Type B pancreatic cell (in vitro differentiated cells): ENCODE results near the gene ATP6AP1. TPM values are rescaled to one million over a fixed set of nuclear protein-coding genes. Genes with fewer than 3 reads are reported as not detected.

Experiments used
- DNase-seq: peaks from one replicate; pipeline ENCODE4 v3.0.0; 2021; ENCODE audit warnings: mixed read lengths; ENCODE audit not compliant: unreplicated experiment; ENCODE audit errors: extremely low spot score
- H3K27ac Mint-ChIP-seq: 2 replicates; pipeline ENCODE4 v1.8.0; 2021; ENCODE audit warnings: mild to moderate bottlenecking, mixed read lengths
- H3K27me3 Mint-ChIP-seq: 2 replicates; pipeline ENCODE4 v1.8.0; 2021; ENCODE audit warnings: mixed read lengths
- H3K36me3 Mint-ChIP-seq: 2 replicates; pipeline ENCODE4 v1.8.0; 2021; ENCODE audit warnings: mixed read lengths
- H3K4me1 Mint-ChIP-seq: one replicate; pipeline ENCODE4 v1.8.0; 2021; ENCODE audit warnings: mixed read lengths; ENCODE audit not compliant: unreplicated experiment
- H3K4me3 Mint-ChIP-seq: 2 replicates; pipeline ENCODE4 v1.8.0; 2021; ENCODE audit warnings: mild to moderate bottlenecking, mixed read lengths
- H3K9me3 Mint-ChIP-seq: 2 replicates; pipeline ENCODE4 v1.8.0; 2021; ENCODE audit warnings: mixed read lengths
- CTCF ChIP-seq: fragments of 200-600 bp; sonication (generic); conservative IDR thresholded peaks from 2 replicates; pipeline ENCODE4 v1.5.0; 2021; ENCODE audit warnings: antibody characterized with exemption, mild to moderate bottlenecking
- total RNA-seq: library from RNA; stranded (reverse); gene quantifications from 2 replicates; pipeline ENCODE4 v1.2.1, GENCODE V29; 2021; ENCODE audit warnings: low replicate concordance

ATP6AP1 gene
- total RNA-seq, 1 donor from 2014 or later: 105 TPM

DNA sequence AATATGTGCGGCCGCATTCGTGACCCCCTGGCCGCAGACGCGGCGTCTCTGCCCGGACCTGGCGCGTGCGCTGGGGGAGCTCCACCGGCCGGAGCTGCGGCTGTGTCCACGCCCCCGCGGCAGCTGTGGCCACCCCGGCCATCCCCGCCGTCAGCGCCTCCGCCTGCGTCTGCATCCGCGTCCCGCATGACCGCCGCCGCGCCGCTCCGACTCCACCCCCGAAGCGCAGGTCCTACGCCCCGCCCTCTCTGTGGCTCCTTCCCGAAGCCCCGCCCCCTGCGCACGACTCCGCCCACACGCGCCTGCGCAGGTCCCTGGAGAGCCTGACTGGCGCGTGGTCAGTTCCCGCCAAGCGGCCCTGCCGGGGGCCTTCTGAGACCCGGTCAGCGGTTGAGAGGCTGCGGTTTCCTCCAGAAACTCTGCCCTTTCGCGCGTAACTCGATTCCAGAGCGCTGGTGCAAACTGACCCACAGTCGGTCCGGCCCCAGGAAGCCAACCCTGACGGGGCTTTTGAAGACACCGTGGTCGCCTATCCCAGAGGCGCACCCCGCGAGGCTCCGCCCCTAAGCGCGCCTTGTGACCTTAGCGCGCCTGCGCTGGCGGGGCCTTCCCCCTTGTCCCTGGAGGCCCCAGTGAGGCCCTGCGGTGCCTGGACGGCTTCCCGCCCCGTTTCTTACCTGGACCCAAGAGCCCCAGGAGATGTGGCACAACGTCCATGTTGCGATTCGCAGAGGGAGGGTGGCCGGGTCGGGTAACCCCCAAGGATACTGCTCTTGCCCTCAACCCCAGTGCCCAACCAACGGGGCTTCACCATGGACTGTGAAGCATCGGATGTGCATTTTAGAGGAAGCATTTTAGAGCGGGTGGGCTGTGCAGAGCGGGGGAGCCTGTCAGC is 50.5 kb downstream of the ATP6AP1 start, which contains the start of gene LAGE3:
Gene LAGE3, minus strand, starts transcription at position 554 of the 895 bp plus-strand sequence. Its CDS starts 366 bp downstream, at position 188.
- DNase-seq: peak; percentile 94
- H3K4me3 Mint-ChIP-seq: peak within 1 kb of the TSS; percentile 82
- peak within 1 kb of the TSS; percentile 50 for H3K27ac Mint-ChIP-seq
- no peak for TF ChIP-seq CTCF
- H3K27me3 Mint-ChIP-seq: no peaks in the 10 kb centered on the region
- H3K4me1 Mint-ChIP-seq: no peaks in the 10 kb centered on the region
- no peaks in the 10 kb centered on the region for H3K9me3 Mint-ChIP-seq
- no peaks in the 10 kb centered on the region for H3K36me3 Mint-ChIP-seq

DNA sequence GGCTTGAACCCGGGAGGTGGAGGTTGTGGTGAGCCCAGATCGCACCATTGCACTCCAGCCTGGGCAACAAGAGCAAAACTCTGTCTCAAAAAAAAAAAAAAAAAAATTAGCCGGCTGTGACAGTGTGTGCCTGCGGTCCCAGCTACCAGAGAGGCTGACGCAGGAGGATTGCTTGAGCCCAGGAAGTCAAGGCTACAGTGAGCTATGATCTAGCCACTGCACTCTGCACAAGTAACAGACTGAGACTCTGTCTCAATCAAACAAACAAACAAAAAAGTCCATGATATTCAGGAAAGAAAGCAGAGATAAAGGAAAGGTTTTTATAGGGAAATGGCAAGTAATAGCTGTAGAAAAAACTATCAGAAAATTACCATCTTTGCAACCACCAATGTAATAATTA is 52.7 kb downstream of the ATP6AP1 start:
- Mint-ChIP-seq H3K27ac (no peak overlapping the region), H3K27me3 (no peaks in the 10 kb centered on the region), H3K4me1 (no peaks in the 10 kb centered on the region), H3K9me3 (no peaks in the 10 kb centered on the region), H3K4me3 (peak overlapping the region; percentile 41), H3K36me3 (no peaks in the 10 kb centered on the region)
- no peak for TF ChIP-seq CTCF
- DNase-seq: no peak

DNA sequence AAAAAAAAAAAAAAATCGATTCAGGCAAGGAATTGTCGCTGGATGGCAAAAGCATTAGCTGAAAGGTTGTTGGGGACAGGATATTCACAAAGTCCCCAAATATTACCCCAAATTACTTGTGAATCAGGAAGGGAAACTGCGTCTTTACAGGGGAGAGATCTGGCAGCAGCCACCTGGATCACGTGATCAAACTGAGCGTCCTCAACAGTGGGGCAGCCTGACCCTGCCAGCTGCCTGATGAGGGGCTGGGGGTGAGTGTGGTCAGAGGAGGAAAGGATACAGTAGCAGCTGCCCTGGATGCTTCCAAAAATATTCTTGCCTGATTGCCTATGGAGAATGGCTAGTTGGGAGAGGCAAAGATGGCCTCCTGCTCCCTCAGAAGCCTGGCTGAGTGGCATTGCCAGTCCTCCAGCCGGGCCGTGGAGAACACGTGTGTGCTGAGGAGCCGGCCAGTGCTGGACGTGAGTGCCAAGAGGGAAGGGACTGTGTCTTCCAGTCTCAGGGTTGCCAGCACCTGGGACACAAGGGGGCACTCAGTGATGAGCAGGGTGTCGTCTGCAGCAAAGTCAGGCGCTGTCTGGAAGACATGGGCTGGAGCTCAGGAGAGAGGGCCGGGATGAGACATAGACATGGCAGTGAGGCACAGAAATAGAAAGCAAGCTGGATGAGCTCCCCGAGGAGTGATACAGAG is 53.6 kb downstream of the ATP6AP1 start:
- no peaks in the 10 kb centered on the region for H3K9me3 Mint-ChIP-seq
- H3K4me1 Mint-ChIP-seq: no peaks in the 10 kb centered on the region
- no peaks in the 10 kb centered on the region for H3K27me3 Mint-ChIP-seq
- TF ChIP-seq CTCF: no peak
- H3K36me3 Mint-ChIP-seq: no peaks in the 10 kb centered on the region
- H3K27ac Mint-ChIP-seq: no peak overlapping the region
- H3K4me3 Mint-ChIP-seq: peak overlapping the region; percentile 47
- DNase-seq: no peak

- Mint-ChIP-seq H3K4me1 (no peaks in the 10 kb centered on the region), H3K4me3 (no peak overlapping the region), H3K9me3 (no peaks in the 10 kb centered on the region), H3K27me3 (no peaks in the 10 kb centered on the region), H3K36me3 (no peaks in the 10 kb centered on the region), H3K27ac (no peak overlapping the region)
- no peak for TF ChIP-seq CTCF
- DNase-seq: no peak
Measured at GRCh38 chrX:154482786-154483185, 54.3 kb downstream of the ATP6AP1 start.

- H3K4me3 Mint-ChIP-seq: no peak overlapping the region
- no peaks in the 10 kb centered on the region for H3K36me3 Mint-ChIP-seq
- DNase-seq: no peak
- H3K9me3 Mint-ChIP-seq: no peaks in the 10 kb centered on the region
- no peaks in the 10 kb centered on the region for H3K27me3 Mint-ChIP-seq
- no peak overlapping the region for H3K27ac Mint-ChIP-seq
- TF ChIP-seq CTCF: no peak
- H3K4me1 Mint-ChIP-seq: no peaks in the 10 kb centered on the region
Measured at GRCh38 chrX:154483325-154483724, 54.8 kb downstream of the ATP6AP1 start.
